Esophagus (tissue), 2 donors: ENCODE measurements around the gene WIZ. TPM values are rescaled to one million over a fixed set of nuclear protein-coding genes. Genes with fewer than 3 reads are reported as not detected.
"Not testable (repeated sequence)": the region's sequence is repeated elsewhere in the genome, so short reads cannot be mapped to it uniquely, and the experiment has no call there.

Source experiments
- H3K27ac ChIP-seq, 2 donors: one replicate each; pipeline ENCODE4 v1.5.1; 2013; ENCODE audit warnings: low read depth in 2 of 2, mild to moderate bottlenecking in 2 of 2, inconsistent platforms in 1 of 2, low read length in 1 of 2, moderate library complexity in 1 of 2
- H3K27me3 ChIP-seq, 2 donors: one replicate each; pipeline ENCODE4 v1.6.1; 2013; ENCODE audit warnings: low read length in 2 of 2, control low read depth in 1 of 2, mild to moderate bottlenecking in 1 of 2; ENCODE audit not compliant: insufficient read depth in 2 of 2, control insufficient read depth in 1 of 2
- H3K36me3 ChIP-seq, 2 donors: one replicate each; pipeline ENCODE4 v1.6.1; 2013; ENCODE audit warnings: low read length in 1 of 2; ENCODE audit not compliant: control insufficient read depth in 2 of 2, insufficient read depth in 2 of 2
- H3K4me1 ChIP-seq, 2 donors: one replicate each; pipeline ENCODE4 v1.6.1; 2013; ENCODE audit warnings: low read length in 1 of 2; ENCODE audit not compliant: control insufficient read depth in 2 of 2, insufficient read depth in 2 of 2
- H3K4me3 ChIP-seq, 2 donors: one replicate each; pipeline ENCODE4 v1.5.1; 2013; ENCODE audit warnings: low read length in 2 of 2, mild to moderate bottlenecking in 2 of 2, low read depth in 1 of 2, moderate library complexity in 1 of 2
- H3K9me3 ChIP-seq, 2 donors: one replicate each; pipeline ENCODE4 v1.6.1; 2013; ENCODE audit warnings: mild to moderate bottlenecking in 2 of 2, low read depth in 1 of 2, low read length in 1 of 2, moderate library complexity in 1 of 2; ENCODE audit not compliant: control insufficient read depth in 2 of 2, insufficient read depth in 1 of 2
- WGBS, 2 donors: extraction: QIAGEN DNeasy Blood & Tissue Kit; methylation state at CpG; one replicate each; pipeline ENCODE4 v1.1.7; 2013; 5-methylcytosine and 5-hydroxymethylcytosine counted together
- polyA plus RNA-seq, 2 donors: library from polyadenylated mRNA; stranded (reverse); fragments of 200-250 nt; gene quantifications; one replicate each; pipeline ENCODE4 v1.2.3, GENCODE V29; 2013
- donor health status: healthy with polysubstance abuse.
- donor health status: Bipolar disorder and iron deficiency.

Gene WIZ
- polyA plus RNA-seq, 2 donors, result 17.4 to 17.5 TPM

DNA sequence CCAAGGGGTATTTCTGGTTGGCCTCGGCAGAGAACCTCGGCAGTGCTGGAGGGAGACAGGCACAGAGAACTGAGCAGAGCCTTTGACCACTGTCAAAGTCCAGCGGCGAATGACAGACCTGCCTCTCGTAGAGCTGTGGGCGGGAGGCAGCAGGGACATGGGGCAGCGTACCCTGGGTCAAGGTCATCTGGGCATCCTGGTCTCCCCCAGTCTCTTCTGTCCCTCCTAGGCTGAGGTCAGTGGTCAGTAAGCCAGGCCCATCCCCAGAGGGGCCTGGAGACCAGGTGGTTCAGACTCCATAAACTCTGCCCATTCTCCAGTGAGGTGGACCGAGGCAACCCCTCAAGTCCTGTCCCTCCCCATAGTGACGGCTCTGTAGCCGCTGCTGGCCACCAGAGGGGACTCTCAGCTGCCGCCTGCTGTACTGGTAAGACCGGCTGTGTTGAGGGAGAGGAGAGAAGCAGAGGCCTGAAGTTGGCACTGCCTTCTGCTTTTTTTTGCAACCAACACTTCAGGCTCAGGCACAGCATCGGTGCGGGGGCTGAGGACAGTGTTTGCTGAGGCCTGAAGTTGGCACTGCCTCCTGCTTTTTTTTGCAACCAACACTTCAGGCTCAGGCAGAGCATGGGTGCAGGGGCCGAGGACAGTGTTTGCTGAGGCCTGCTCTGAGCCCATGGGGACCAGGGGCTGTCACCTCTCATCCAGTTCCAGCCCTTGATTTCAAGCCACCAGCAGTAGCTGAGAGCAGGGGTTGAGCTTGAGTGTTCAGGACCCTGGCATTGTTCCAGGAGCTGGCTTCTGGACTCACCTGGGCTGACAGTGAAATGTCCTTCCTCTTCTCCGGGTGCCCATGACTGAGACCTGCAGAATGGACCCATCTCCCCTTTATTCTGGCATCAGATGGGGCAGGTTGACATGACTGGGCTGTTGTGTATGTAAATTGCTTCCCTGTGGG lies 29.9 kb upstream of the WIZ start, which contains the start of gene PGLYRP2:
PGLYRP2 (minus strand) TSS at position 111 of the 955 bp plus-strand sequence. CDS start 130 bp downstream, outside the sequence.
- no peaks in the 10 kb centered on the region for H3K9me3 ChIP-seq
- H3K27me3 ChIP-seq, result no peaks in the 10 kb centered on the region
- H3K36me3 ChIP-seq, result no peaks in the 10 kb centered on the region
- H3K4me3 ChIP-seq, result no peak within 1 kb of the TSS
- H3K27ac ChIP-seq, result no peak within 1 kb of the TSS
- H3K4me1 ChIP-seq, result peaks cover 0 to 4% of the 10 kb centered on the region in 2 donors
- 57 to 60% methylated on average over 16 of the region's 16 CpGs for WGBS, 2 donors

DNA sequence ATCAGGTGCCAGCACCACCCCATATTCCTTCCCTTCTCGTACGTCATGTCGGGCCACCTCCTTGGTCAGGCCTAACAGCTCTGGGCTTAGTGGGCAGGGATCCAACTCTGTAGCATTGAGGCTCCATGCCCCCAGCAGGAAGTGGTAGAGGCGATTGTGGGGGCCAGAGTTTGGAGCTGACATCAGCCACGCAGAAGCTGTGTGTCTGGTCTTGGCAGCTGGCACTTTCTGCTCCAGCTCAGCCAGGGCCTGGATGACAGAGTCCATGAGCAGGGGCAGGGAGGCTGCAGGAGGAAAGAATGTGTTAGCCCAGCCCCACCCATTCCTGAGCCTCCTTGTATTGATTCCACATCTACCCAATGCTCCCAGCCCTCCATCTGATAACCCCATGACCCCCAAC lies 26.6 kb upstream of the WIZ start:
- 55 to 76% methylated on average over 5 of the region's 5 CpGs for WGBS, 2 donors
- Histone ChIP-seq H3K36me3 (no peaks in the 10 kb centered on the region), H3K27me3 (no peaks in the 10 kb centered on the region), H3K27ac (no peak overlapping the region), H3K9me3 (no peaks in the 10 kb centered on the region), H3K4me1 (peaks cover 0 to 4% of the 10 kb centered on the region in 2 donors), H3K4me3 (no peak overlapping the region)

DNA sequence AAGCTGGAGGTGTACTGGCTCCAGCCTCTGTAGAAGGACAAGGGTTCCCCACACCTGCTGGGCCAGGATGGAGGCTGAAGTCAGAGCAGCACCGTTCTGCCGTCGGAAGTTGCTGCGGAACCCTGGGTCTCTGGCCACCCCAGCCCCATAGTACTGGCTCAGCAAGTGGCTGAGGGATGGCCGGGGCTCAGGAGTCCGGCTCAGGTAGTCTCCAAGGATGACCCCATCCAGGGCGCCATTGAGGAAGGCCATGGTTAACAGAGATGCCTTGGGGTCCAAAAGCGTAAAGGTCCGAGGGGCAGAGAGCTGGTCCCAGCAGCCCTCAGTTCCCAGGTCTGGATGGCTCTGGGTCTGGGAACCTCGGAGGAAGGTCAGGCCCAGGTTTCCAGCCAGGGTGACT lies 25.9 kb upstream of the WIZ start:
- Histone ChIP-seq H3K27ac (no peak overlapping the region), H3K4me3 (no peak overlapping the region), H3K27me3 (no peaks in the 10 kb centered on the region), H3K9me3 (no peaks in the 10 kb centered on the region), H3K4me1 (peaks cover 0 to 4% of the 10 kb centered on the region in 2 donors), H3K36me3 (no peaks in the 10 kb centered on the region)
- WGBS, 2 donors, result 94 to 96% methylated on average over 10 of the region's 10 CpGs

DNA sequence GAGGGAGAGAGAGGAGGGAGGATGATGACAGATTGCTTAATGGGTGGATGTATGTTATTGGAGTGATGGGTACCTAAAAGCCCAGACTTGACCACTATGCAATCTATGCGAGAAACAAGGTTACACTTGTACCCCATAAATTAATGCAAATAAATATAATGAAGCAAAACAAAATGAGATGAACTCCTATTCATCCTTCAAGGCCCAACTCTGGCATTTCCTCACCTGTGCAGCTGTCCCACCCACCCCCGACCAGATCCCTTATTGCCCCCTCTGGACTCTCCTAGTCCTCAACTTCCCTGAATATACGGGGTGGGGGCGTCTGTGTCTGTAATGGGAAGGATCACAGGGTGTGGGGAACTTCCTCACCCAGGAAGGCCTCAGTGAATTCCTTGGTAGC lies 25.4 kb upstream of the WIZ start:
- Histone ChIP-seq H3K9me3 (no peaks in the 10 kb centered on the region), H3K4me3 (no peak overlapping the region), H3K27me3 (no peaks in the 10 kb centered on the region), H3K27ac (no peak overlapping the region), H3K36me3 (no peaks in the 10 kb centered on the region), H3K4me1 (peaks cover 0 to 4% of the 10 kb centered on the region in 2 donors)
- 80 to 85% methylated on average over 4 of the region's 4 CpGs for WGBS, 2 donors

DNA sequence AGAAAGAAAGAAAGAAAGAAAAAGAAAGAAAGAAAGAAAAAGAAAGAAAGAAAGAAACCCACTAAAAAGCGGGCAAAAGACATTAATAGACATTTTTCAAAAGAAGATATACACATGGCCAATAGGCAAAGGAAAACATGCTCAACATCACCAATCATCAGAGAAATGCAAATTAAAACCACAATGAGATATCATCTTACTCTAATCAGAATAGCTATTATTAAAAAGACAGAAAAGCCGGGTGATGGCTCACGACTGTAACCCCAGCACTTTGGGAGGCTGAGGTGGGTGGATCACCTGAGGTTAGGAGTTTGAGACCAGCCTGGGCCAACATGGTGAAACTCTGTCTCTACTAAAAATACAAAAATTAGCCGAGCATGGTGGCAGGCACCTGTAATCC lies 24.1 kb upstream of the WIZ start:
- H3K36me3 ChIP-seq, H3K9me3 ChIP-seq, H3K27me3 ChIP-seq, H3K27ac ChIP-seq, H3K4me1 ChIP-seq, H3K4me3 ChIP-seq: not testable (repeated sequence)
- WGBS, 2 donors, result 64 to 67% methylated on average over 4 of the region's 4 CpGs

DNA sequence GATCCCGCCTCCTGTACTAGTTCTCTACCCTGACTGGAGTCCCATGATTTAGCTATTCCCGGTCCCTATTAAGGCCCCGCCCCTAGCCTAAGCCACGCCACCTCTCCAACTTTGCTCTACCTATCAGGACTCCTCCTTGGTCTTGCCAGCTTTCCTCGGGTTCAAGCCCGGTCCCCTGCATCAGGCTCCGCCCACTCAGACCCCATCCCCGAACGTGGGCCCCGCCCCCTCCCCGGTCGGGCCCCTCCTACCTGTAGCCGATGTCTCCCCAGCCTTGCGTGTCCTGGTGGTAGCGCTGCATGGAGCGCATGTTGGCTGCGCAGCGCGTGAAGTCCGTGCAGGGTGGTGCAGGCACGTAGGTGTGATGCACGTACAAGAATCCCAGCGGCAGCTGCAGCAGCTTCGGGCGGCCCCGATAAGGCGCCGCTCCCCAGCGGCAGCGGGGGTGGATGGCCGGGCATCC lies 21.9 kb upstream of the WIZ start:
- 54 to 61% methylated on average over 31 of the region's 31 CpGs for WGBS, 2 donors
- Histone ChIP-seq H3K36me3 (no peaks in the 10 kb centered on the region), H3K9me3 (no peaks in the 10 kb centered on the region), H3K4me1 (peaks cover 5 to 9% of the 10 kb centered on the region in 2 donors), H3K4me3 (no peak overlapping the region), H3K27ac (no peak overlapping the region), H3K27me3 (peaks cover 0 to 2% of the 10 kb centered on the region in 2 donors)

DNA sequence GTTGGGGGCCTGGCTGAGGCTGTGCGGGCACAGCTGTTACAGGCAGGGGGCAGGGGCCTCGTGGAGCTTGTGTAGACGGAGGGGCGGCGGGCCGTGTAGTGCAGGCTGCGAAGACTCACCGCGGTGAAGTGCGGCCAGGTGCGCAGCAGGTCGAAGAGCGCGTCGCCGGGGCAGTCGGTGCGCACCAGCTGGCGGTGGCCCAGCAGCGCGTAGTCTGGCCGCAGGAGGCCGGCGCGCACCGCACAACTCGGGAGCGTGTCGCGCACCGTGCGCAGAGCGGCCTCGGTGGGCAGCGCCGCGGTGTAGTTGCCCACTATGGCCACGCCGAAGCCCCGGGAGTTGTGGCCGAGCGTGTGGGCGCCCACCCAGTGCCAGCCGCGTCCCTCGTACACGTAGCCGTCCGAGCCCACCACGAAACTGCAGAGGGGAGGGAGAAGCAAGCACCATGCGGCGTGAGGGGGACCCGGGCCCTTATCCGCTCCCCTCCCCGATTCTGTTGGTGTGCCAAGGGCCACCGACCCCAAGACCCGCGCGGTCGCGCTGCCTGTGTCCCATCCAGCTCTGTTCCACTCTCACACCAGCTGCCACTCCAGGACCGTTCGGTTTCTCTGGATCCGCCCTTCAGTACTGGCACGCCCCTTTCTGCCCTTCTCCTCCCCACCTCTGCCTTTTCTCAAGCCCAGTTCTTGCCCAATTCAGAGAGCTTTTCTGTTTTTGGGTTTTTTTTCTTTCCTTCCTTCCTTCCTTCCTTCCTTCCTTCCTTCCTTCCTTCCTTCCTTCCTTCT lies 19.9 kb upstream of the WIZ start:
- Histone ChIP-seq H3K36me3 (no peaks in the 10 kb centered on the region), H3K4me1 (peaks cover 5 to 9% of the 10 kb centered on the region in 2 donors), H3K9me3 (no peaks in the 10 kb centered on the region), H3K27ac (no peak overlapping the region), H3K27me3 (peaks cover 0 to 2% of the 10 kb centered on the region in 2 donors), H3K4me3 (peak overlapping the region; percentile 19 to 36)
- WGBS, 2 donors, result 5 to 9% methylated on average over 38 to 65 of the region's 65 CpGs

DNA sequence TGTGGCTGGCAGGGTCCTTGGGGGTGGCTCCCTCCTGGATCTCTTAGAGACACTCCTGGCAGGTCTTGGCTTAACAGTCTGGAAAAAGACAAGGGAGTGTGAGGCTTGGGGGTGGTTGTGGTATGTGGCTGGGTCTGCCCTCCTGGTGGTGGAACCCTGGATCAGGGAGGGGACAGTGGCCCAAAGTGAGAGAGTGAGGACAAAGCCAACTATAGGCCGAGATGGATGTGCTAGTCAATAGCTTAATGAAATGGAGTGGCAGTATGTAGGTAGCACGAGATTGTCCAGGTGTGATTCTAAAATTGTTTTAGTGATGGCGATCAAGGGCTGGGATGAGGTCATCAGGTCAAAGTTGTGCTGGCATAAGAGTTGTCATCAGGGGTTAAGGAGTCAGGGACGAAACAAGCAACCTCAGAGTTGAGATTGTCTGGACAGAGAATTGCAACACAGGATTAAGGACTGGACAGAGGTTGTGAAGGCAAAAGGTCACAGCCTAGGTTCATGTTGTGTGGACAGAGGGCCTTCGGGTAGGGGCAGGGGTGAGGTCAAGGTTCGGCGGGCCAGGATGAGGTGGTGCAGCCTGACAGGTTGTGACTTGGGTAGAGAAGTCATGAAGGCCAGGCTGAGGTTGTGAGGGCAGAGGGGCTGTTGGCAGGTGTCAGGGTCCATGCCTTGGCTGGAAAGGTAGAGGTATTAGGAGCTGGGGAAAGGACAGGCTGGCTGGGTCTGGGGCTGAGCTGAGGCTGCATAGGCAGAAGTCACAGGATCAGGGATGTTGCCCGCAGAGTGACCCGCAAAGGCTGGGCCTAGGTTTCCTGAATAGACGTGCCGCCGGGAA lies 19.1 kb upstream of the WIZ start:
- Histone ChIP-seq H3K9me3 (no peaks in the 10 kb centered on the region), H3K36me3 (no peaks in the 10 kb centered on the region), H3K4me3 (no peak overlapping the region), H3K27ac (no peak overlapping the region), H3K27me3 (peaks cover 0 to 2% of the 10 kb centered on the region in 2 donors), H3K4me1 (peaks cover 5 to 13% of the 10 kb centered on the region in 2 donors)
- 52 to 60% methylated on average over 12 of the region's 12 CpGs for WGBS, 2 donors

DNA sequence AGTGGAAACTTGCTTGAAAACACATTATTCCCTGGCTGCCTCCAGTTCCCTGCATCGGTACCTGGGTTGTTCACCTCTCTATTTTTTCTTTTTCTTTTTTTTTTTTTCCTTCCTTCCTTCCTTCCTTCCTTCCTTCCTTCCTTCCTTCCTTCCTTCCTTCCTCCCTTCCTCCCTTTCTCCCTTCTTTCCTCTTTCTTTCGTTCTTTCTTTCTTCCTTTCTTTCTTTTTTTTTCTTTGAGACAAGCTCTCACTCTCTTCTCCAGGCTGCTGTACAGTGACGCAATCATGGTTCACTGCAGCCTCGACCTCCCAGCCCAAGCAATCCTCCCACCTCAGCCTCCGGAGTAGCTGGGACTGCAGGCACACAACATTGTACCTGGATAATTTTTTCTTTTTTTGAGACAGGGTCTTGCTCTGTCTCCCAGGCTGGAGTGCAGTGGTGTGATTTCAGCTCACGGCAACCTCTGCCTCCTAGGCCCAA lies 18.0 kb upstream of the WIZ start:
- Histone ChIP-seq H3K4me1 (peaks cover 5 to 13% of the 10 kb centered on the region in 2 donors), H3K9me3 (no peaks in the 10 kb centered on the region), H3K27ac (no peak overlapping the region), H3K36me3 (no peaks in the 10 kb centered on the region), H3K27me3 (peaks cover 0 to 2% of the 10 kb centered on the region in 2 donors), H3K4me3 (no peak overlapping the region)
- 76 to 80% methylated on average over 6 of the region's 6 CpGs for whole genome bisulfite sequencing, 2 donors
